CD14-positive monocyte (primary cell): Measurements from ENCODE around the gene ULK4. TPM values are rescaled to one million over a fixed set of nuclear protein-coding genes. Genes with fewer than 3 reads are reported as not detected.

Experiments
- DNase-seq, 3 donors: peaks; one replicate each; pipeline ENCODE4 v3.0.0-alpha.2; 2011 to 2022
- H2AFZ ChIP-seq: 2 replicates; pipeline ENCODE4 v1.6.0; 2012; ENCODE audit warnings: mild to moderate bottlenecking, low read depth, low read length, inconsistent platforms; ENCODE audit not compliant: insufficient read depth, poor library complexity, severe bottlenecking
- H3K27ac ChIP-seq, 2 donors: 1 replicate in 1 of 2; 2 replicates in 1 of 2; pipeline ENCODE4 v1.5.1; 2012 to 2013; ENCODE audit warnings: low read length in 2 of 2, control low read depth in 1 of 2, inconsistent platforms in 1 of 2, low read depth in 1 of 2, mild to moderate bottlenecking in 1 of 2
- H3K27me3 ChIP-seq, 2 donors: one replicate each; pipeline versions ENCODE4 v1.6.0 to v1.6.1; 2011 to 2013; ENCODE audit warnings: low read length in 2 of 2; ENCODE audit not compliant: control insufficient read depth in 2 of 2, insufficient read depth in 2 of 2
- H3K36me3 ChIP-seq, 2 donors: replicated peaks in 1 of 2; 1 replicate in 1 of 2; 2 replicates in 1 of 2; pipeline versions ENCODE4 v1.5.1 to v1.6.1; 2012 to 2013; ENCODE audit warnings: low read length in 2 of 2, control low read depth in 1 of 2, inconsistent platforms in 1 of 2, mild to moderate bottlenecking in 1 of 2; ENCODE audit not compliant: insufficient read depth in 2 of 2, control insufficient read depth in 1 of 2
- H3K4me1 ChIP-seq, 2 donors: 1 replicate in 1 of 2; 2 replicates in 1 of 2; pipeline versions ENCODE4 v1.5.1 to v1.6.1; 2012 to 2013; ENCODE audit warnings: low read length in 2 of 2, control low read depth in 1 of 2, inconsistent platforms in 1 of 2, mild to moderate bottlenecking in 1 of 2, moderate library complexity in 1 of 2; ENCODE audit not compliant: insufficient read depth in 2 of 2, control insufficient read depth in 1 of 2
- H3K4me2 ChIP-seq: replicated peaks from 2 replicates; pipeline ENCODE3; 2012; ENCODE audit warnings: low read length, moderate library complexity, mild to moderate bottlenecking; ENCODE audit not compliant: poor library complexity, severe bottlenecking; ENCODE audit errors: extremely low read depth
- H3K4me3 ChIP-seq, 3 experiments: fragments of 200-600 bp in 1 of 3; sonication (generic) in 1 of 3; replicated peaks in 1 of 3; 1 replicate in 2 of 3; 2 replicates in 1 of 3; pipeline ENCODE4 v1.5.1; 2011 to 2013; ENCODE audit warnings: low read length in 3 of 3, mild to moderate bottlenecking in 3 of 3, control low read depth in 2 of 3, low read depth in 2 of 3, inconsistent platforms in 1 of 3, moderate library complexity in 1 of 3
- H3K79me2 ChIP-seq: 2 replicates; pipeline ENCODE4 v1.6.0; 2012; ENCODE audit warnings: mild to moderate bottlenecking, control low read depth, inconsistent platforms, low read length, moderate library complexity; ENCODE audit not compliant: insufficient read depth
- H3K9ac ChIP-seq: 2 replicates; pipeline ENCODE4 v1.6.0; 2017; ENCODE audit warnings: low read length, mild to moderate bottlenecking; ENCODE audit not compliant: insufficient read depth, poor library complexity, severe bottlenecking
- H3K9me3 ChIP-seq, 2 donors: replicated peaks in 1 of 2; 1 replicate in 1 of 2; 2 replicates in 1 of 2; pipeline versions ENCODE4 v1.5.1 to v1.6.1; 2012 to 2013; ENCODE audit warnings: low read length in 2 of 2, control low read depth in 1 of 2; ENCODE audit not compliant: control insufficient read depth in 1 of 2, insufficient read depth in 1 of 2
- H4K20me1 ChIP-seq: 2 replicates; pipeline ENCODE4 v1.6.0; 2012; ENCODE audit warnings: mild to moderate bottlenecking, low read length, control low read depth, moderate library complexity; ENCODE audit not compliant: insufficient read depth
- H3K27ac Mint-ChIP-seq, 7 donors: one replicate each; pipeline ENCODE4 v1.8.0; 2020; ENCODE audit warnings: mild to moderate bottlenecking in 7 of 7, mixed read lengths in 7 of 7, moderate library complexity in 6 of 7, inconsistent platforms in 2 of 7
- H3K27me3 Mint-ChIP-seq, 3 donors: one replicate each; pipeline ENCODE4 v1.8.0; 2021 to 2022; ENCODE audit warnings: low read depth in 3 of 3, mild to moderate bottlenecking in 3 of 3, mixed read lengths in 3 of 3, moderate library complexity in 3 of 3, inconsistent platforms in 1 of 3
- H3K36me3 Mint-ChIP-seq, 2 donors: one replicate each; pipeline ENCODE4 v1.8.0; 2020; ENCODE audit warnings: mixed read lengths in 2 of 2, inconsistent platforms in 1 of 2, mild to moderate bottlenecking in 1 of 2
- H3K4me1 Mint-ChIP-seq: one replicate; pipeline ENCODE4 v1.8.0; 2020; ENCODE audit warnings: mild to moderate bottlenecking, mixed read lengths
- H3K4me3 Mint-ChIP-seq, 2 donors: one replicate each; pipeline ENCODE4 v1.8.0; 2020; ENCODE audit warnings: mild to moderate bottlenecking in 2 of 2, mixed read lengths in 2 of 2, moderate library complexity in 1 of 2
- H3K9me3 Mint-ChIP-seq, 7 donors: one replicate each; pipeline ENCODE4 v1.8.0; 2020 to 2022; ENCODE audit warnings: mixed read lengths in 7 of 7, mild to moderate bottlenecking in 6 of 7, moderate library complexity in 6 of 7, inconsistent platforms in 2 of 7
- CTCF ChIP-seq: fragments of 200-600 bp; IDR thresholded peaks from one replicate; pipeline ENCODE4 v1.8.0; 2022; ENCODE audit warnings: antibody characterized with exemption, mild to moderate bottlenecking
- WGBS: methylation state at CpG from one replicate; pipeline ENCODE4 v1.1.5; 2013; ENCODE audit warnings: missing lambda C conversion rate; ENCODE audit not compliant: insufficient coverage; 5-methylcytosine and 5-hydroxymethylcytosine counted together
- intact Hi-C, 2 donors: fragments of 100-400 bp; cut with micrococcal nuclease; formaldehyde crosslinking; loops; one replicate each; pipeline versions ENCODE4 v1.15.0 to v1.15.1; 2023
- polyA plus RNA-seq, 3 donors: library from polyadenylated mRNA; depleted of rRNA in 1 of 3; unstranded in 2 of 3; stranded (reverse) in 1 of 3; fragments of 300-500 nt in 2 of 3; fragments of >200 nt in 1 of 3; fragmentation: Illumina TruSeq in 2 of 3; gene quantifications; 1 replicate in 2 of 3; 2 replicates in 1 of 3; pipeline ENCODE4 v1.2.3, GENCODE V29; 2012 to 2021

Gene ULK4
- polyA plus RNA-seq, 3 donors = 6.7 to 14.0 (median 11.8) TPM

DNA sequence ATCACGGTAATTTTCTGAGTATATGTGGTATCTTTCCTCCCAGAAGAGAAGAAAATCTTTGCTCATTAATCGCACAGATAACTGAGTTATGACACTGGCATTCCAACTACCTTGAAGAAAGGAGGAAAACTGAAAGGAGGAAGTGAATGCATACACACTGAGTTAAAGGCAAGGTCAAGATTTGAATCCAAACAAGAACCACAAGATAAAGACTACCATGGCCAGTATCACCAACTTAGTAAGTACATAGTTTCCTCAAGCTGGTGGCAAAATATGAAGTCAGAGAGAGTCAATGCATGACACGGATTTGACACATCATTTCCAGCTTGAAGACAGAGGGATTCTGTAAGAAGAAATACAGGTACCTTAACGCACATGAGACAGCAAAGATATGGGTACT lies 287.5 kb downstream of the ULK4 start:
- H3K9me3 Mint-ChIP-seq = peaks cover 0 to 4% (median 2%) of the 10 kb centered on the region in 7 donors
- no peak overlapping the region for H3K4me3 ChIP-seq
- no peak overlapping the region for H3K27ac ChIP-seq
- H4K20me1 ChIP-seq = no peaks in the 10 kb centered on the region
- H3K27ac Mint-ChIP-seq = no peak overlapping the region
- H3K4me1 Mint-ChIP-seq = no peaks in the 10 kb centered on the region
- WGBS = 100% methylated on average over 1 of the region's 4 CpGs
- H3K9me3 ChIP-seq = no peaks in the 10 kb centered on the region
- no peaks in the 10 kb centered on the region for H3K36me3 ChIP-seq
- no peak for TF ChIP-seq CTCF
- H3K4me2 ChIP-seq = no peak overlapping the region
- H2AFZ ChIP-seq = no peak overlapping the region
- no peak for DNase-seq
- no peaks in the 10 kb centered on the region for H3K4me1 ChIP-seq
- H3K79me2 ChIP-seq = no peaks in the 10 kb centered on the region
- no peaks in the 10 kb centered on the region for H3K27me3 ChIP-seq
- no peaks in the 10 kb centered on the region for H3K36me3 Mint-ChIP-seq
- H3K9ac ChIP-seq = no peak overlapping the region
- intact Hi-C loops = no loop called here
- H3K4me3 Mint-ChIP-seq = no peak overlapping the region
- peaks cover 0 to 7% (median 0%) of the 10 kb centered on the region in 3 donors for H3K27me3 Mint-ChIP-seq

- Mint-ChIP-seq H3K36me3 (no peaks in the 10 kb centered on the region), H3K4me3 (no peak overlapping the region), H3K9me3 (peaks cover 0 to 4% (median 2%) of the 10 kb centered on the region in 7 donors), H3K27ac (no peak overlapping the region), H3K27me3 (peaks cover 0 to 7% (median 0%) of the 10 kb centered on the region in 3 donors), H3K4me1 (no peaks in the 10 kb centered on the region)
- no peaks in the 10 kb centered on the region for H3K36me3 ChIP-seq
- H3K79me2 ChIP-seq = no peaks in the 10 kb centered on the region
- no peaks in the 10 kb centered on the region for H4K20me1 ChIP-seq
- H3K27ac ChIP-seq = no peak overlapping the region
- H3K9ac ChIP-seq = no peak overlapping the region
- no peaks in the 10 kb centered on the region for H3K27me3 ChIP-seq
- 100% methylated on average over 1 of the region's 2 CpGs for WGBS
- no peaks in the 10 kb centered on the region for H3K4me1 ChIP-seq
- no peak overlapping the region for H3K4me3 ChIP-seq
- TF ChIP-seq CTCF = no peak
- intact Hi-C loops = no loop called here
- H3K9me3 ChIP-seq = no peaks in the 10 kb centered on the region
- DNase-seq = no peak
- H2AFZ ChIP-seq = no peak overlapping the region
- H3K4me2 ChIP-seq = no peak overlapping the region
Observed at GRCh38 chr3:41673650-41674049, 288.3 kb downstream of the ULK4 start.
